ENCODE measurements around the gene KIRREL1. TPM values are rescaled to one million over a fixed set of nuclear protein-coding genes. Genes with fewer than 3 reads are reported as not detected.

KIRREL1 gene
- total and polyA plus RNA-seq, 5 donors from 2014 or later = not detected

DNA sequence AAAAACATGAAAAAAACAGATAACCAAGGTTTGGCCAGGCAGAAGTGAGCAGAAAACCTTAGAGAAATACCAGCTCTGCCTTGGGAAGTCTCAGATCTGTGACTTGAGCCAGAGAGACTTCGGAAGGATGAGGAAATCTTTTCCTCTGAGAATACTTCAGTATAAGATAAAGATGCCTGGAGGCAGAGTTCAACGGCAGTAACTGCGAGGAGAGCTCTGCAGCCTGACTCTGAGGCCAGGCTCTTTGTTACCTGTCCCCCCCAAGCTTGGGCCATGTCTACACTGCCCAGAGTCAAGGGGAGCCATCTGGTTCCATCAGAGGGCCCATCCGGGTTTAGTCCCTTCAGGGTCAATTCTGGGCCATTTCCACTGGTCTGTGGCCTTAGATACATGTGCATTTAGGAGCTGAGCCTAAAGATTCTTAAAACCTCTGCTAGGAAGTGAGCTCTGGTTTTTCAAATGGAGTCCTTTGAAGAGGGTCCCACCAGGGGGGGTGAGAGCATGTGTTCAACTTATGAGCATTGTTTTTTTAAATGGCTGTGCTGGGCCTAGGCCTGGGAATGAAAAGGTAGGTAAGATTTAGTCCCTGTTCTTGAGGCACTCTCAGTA lies 8.7 kb downstream of the KIRREL1 start:
- no peaks in the 10 kb centered on the region for H3K36me3 ChIP-seq (ENCODE audit: control insufficient read depth, insufficient read depth, low read length)
- no peak overlapping the region for H3K4me3 Mint-ChIP-seq
- H3K27me3 ChIP-seq (ENCODE audit: control insufficient read depth, insufficient read depth, low read length) = peaks cover 3% of the 10 kb centered on the region
- no peak overlapping the region for H3K27ac Mint-ChIP-seq
- no peak overlapping the region for H3K4me3 ChIP-seq (ENCODE audit: low read depth, low read length)
- no peak for DNase-seq
- peaks cover 0 to under 1% (median 0%) of the 10 kb centered on the region in 7 donors for H3K9me3 Mint-ChIP-seq
- no peak for ATAC-seq (ENCODE audit: low read depth in 2 of 2)
- H3K4me1 Mint-ChIP-seq = no peaks in the 10 kb centered on the region
- H3K27ac ChIP-seq (ENCODE audit: insufficient read depth, low read length, poor library complexity, severe bottlenecking) = no peak overlapping the region
- H3K27me3 Mint-ChIP-seq = peaks cover 10% of the 10 kb centered on the region
- H3K36me3 Mint-ChIP-seq = no peaks in the 10 kb centered on the region
- H3K9me3 ChIP-seq (ENCODE audit: control insufficient read depth in 2 of 2, low read length in 2 of 2) = no peaks in the 10 kb centered on the region
- H3K4me1 ChIP-seq (ENCODE audit: control insufficient read depth, insufficient read depth, low read length, poor library complexity, severe bottlenecking) = no peaks in the 10 kb centered on the region

DNA sequence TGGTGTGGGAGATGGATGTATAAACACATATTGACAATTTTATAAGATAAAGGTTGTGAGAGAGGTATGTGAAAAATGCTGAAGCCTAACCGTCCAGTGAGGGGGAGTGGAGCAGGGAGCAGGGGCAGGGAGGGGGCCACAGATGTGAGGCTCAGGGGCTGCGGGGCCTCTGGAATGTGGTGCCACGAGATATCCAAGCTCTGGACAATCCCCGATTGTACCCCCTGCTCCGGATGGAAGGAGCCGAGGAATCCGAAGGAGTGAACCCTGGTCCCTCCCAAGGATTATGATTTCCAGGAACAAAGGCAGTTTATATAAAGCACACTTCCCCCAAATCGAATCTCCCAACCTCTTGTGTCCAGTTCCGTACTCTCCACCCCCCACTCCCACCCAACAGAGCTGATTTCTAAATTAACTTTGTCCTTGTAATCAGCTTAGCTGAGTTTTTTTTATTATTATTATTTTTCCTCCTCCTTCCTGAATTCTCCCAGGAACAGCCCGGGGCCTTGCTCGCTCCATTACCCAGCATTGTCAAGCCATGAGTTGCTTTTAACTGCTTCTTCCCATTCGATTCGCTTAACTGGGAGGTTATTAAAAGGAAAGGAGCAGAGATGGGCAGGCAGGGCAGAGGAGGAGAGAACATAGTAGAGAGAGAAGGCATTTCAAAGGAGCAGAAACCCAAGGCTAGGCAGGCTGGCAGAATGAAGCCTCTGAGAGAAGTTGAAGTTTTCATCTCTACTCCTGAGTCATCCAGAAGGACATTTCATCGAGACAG lies 9.4 kb downstream of the KIRREL1 start:
- H3K27ac ChIP-seq (ENCODE audit: insufficient read depth, low read length, poor library complexity, severe bottlenecking) = no peak overlapping the region
- Mint-ChIP-seq H3K4me1 (no peaks in the 10 kb centered on the region), H3K9me3 (peaks cover 0 to 1% (median 0%) of the 10 kb centered on the region in 7 donors), H3K27ac (no peak overlapping the region), H3K4me3 (no peak overlapping the region), H3K27me3 (peaks cover 10% of the 10 kb centered on the region), H3K36me3 (no peaks in the 10 kb centered on the region)
- no peak overlapping the region for H3K4me3 ChIP-seq (ENCODE audit: low read depth, low read length)
- peaks cover 3% of the 10 kb centered on the region for H3K27me3 ChIP-seq (ENCODE audit: control insufficient read depth, insufficient read depth, low read length)
- H3K9me3 ChIP-seq (ENCODE audit: control insufficient read depth in 2 of 2, low read length in 2 of 2) = no peaks in the 10 kb centered on the region
- ATAC-seq (ENCODE audit: low read depth in 2 of 2) (no peak), DNase-seq (no peak)
- no peaks in the 10 kb centered on the region for H3K36me3 ChIP-seq (ENCODE audit: control insufficient read depth, insufficient read depth, low read length)
- no peaks in the 10 kb centered on the region for H3K4me1 ChIP-seq (ENCODE audit: control insufficient read depth, insufficient read depth, low read length, poor library complexity, severe bottlenecking)

DNA sequence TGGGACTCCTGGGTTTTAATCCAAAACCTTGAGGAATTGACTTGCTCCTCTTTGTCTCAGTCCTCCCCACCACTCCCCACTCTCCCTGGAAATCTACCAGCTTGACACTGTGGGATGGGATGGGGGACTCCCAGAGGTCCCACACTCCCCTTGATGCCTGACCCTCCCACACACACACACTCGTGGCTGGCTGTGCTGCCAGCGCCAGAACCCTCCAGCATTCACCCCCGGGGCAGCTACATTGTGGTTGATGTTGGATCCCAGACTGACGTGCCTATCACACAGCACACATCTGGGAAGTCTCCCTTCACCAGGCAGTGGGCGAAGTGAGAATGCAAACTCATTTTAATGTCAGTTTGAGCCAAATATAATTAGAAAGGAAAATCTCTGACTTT lies 10.0 kb downstream of the KIRREL1 start:
- Mint-ChIP-seq H3K27ac (no peak overlapping the region), H3K4me1 (no peaks in the 10 kb centered on the region), H3K4me3 (no peak overlapping the region), H3K27me3 (peaks cover 10% of the 10 kb centered on the region), H3K9me3 (peaks cover 0 to 1% (median 0%) of the 10 kb centered on the region in 7 donors), H3K36me3 (no peaks in the 10 kb centered on the region)
- H3K27ac ChIP-seq (ENCODE audit: insufficient read depth, low read length, poor library complexity, severe bottlenecking) = no peak overlapping the region
- no peaks in the 10 kb centered on the region for H3K36me3 ChIP-seq (ENCODE audit: control insufficient read depth, insufficient read depth, low read length)
- no peak for ATAC-seq (ENCODE audit: low read depth in 2 of 2)
- peaks cover 3% of the 10 kb centered on the region for H3K27me3 ChIP-seq (ENCODE audit: control insufficient read depth, insufficient read depth, low read length)
- H3K9me3 ChIP-seq (ENCODE audit: control insufficient read depth in 2 of 2, low read length in 2 of 2) = no peaks in the 10 kb centered on the region
- no peak for DNase-seq
- no peak overlapping the region for H3K4me3 ChIP-seq (ENCODE audit: low read depth, low read length)
- no peaks in the 10 kb centered on the region for H3K4me1 ChIP-seq (ENCODE audit: control insufficient read depth, insufficient read depth, low read length, poor library complexity, severe bottlenecking)

DNA sequence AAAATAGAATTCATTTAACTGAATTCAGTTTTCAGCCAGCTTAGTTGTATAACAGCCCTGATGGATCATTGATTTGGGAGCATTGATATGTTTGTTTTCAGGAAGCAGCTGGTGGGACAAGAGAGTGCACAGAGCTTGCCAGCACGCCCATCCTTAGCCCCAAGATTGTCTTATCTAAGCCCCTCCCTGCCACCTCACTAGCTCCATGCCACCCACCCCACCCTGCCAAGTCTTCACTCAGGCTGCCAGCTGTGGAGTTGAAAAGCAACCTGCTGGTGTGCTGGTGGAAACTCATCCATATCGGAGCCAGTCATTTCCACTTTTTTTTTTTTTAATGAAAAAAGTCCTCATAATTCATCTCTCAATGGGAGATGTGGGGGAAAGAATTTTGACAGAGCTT lies 11.8 kb downstream of the KIRREL1 start:
- no peaks in the 10 kb centered on the region for H3K4me1 ChIP-seq (ENCODE audit: control insufficient read depth, insufficient read depth, low read length, poor library complexity, severe bottlenecking)
- no peak overlapping the region for H3K4me3 ChIP-seq (ENCODE audit: low read depth, low read length)
- no peaks in the 10 kb centered on the region for H3K36me3 ChIP-seq (ENCODE audit: control insufficient read depth, insufficient read depth, low read length)
- H3K4me1 Mint-ChIP-seq = no peaks in the 10 kb centered on the region
- H3K36me3 Mint-ChIP-seq = no peaks in the 10 kb centered on the region
- peaks cover 10% of the 10 kb centered on the region for H3K27me3 Mint-ChIP-seq
- DNase-seq (no peak), ATAC-seq (ENCODE audit: low read depth in 2 of 2) (no peak)
- peaks cover 0 to 1% (median 0%) of the 10 kb centered on the region in 7 donors for H3K9me3 Mint-ChIP-seq
- H3K9me3 ChIP-seq (ENCODE audit: control insufficient read depth in 2 of 2, low read length in 2 of 2) = no peaks in the 10 kb centered on the region
- H3K27me3 ChIP-seq (ENCODE audit: control insufficient read depth, insufficient read depth, low read length) = peaks cover 1% of the 10 kb centered on the region
- no peak overlapping the region for H3K27ac ChIP-seq (ENCODE audit: insufficient read depth, low read length, poor library complexity, severe bottlenecking)
- H3K4me3 Mint-ChIP-seq = no peak overlapping the region
- no peak overlapping the region for H3K27ac Mint-ChIP-seq

DNA sequence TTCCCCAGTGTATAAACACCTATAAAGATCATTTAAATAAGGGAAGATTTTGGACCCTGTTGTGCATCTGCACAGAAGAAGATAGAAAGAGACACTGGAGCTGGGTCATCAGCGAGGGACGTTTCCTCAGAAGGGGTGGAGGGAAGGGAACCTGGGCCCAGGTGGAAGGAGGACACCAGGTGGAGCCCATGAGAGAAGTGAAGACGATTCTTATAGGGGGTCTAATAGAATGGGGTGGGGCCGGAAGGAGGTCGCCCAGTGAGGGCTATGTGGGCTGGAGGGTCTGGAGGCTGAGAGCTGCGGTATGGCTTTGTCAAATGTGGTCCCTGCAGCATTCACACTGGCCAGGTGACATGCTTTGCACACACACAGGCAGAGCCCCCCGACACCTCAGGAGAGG lies 13.7 kb downstream of the KIRREL1 start:
- H3K9me3 ChIP-seq (ENCODE audit: control insufficient read depth in 2 of 2, low read length in 2 of 2) = no peaks in the 10 kb centered on the region
- ATAC-seq (ENCODE audit: low read depth in 2 of 2) (no peak), DNase-seq (no peak)
- H3K36me3 Mint-ChIP-seq = no peaks in the 10 kb centered on the region
- no peak overlapping the region for H3K4me3 Mint-ChIP-seq
- H3K4me1 Mint-ChIP-seq = no peaks in the 10 kb centered on the region
- H3K27me3 ChIP-seq (ENCODE audit: control insufficient read depth, insufficient read depth, low read length) = no peaks in the 10 kb centered on the region
- H3K27ac ChIP-seq (ENCODE audit: insufficient read depth, low read length, poor library complexity, severe bottlenecking) = no peak overlapping the region
- H3K4me1 ChIP-seq (ENCODE audit: control insufficient read depth, insufficient read depth, low read length, poor library complexity, severe bottlenecking) = no peaks in the 10 kb centered on the region
- no peak overlapping the region for H3K27ac Mint-ChIP-seq
- H3K9me3 Mint-ChIP-seq = peaks cover 0 to 1% (median 0%) of the 10 kb centered on the region in 7 donors
- H3K4me3 ChIP-seq (ENCODE audit: low read depth, low read length) = no peak overlapping the region
- no peaks in the 10 kb centered on the region for H3K36me3 ChIP-seq (ENCODE audit: control insufficient read depth, insufficient read depth, low read length)
- peaks cover 10% of the 10 kb centered on the region for H3K27me3 Mint-ChIP-seq

DNA sequence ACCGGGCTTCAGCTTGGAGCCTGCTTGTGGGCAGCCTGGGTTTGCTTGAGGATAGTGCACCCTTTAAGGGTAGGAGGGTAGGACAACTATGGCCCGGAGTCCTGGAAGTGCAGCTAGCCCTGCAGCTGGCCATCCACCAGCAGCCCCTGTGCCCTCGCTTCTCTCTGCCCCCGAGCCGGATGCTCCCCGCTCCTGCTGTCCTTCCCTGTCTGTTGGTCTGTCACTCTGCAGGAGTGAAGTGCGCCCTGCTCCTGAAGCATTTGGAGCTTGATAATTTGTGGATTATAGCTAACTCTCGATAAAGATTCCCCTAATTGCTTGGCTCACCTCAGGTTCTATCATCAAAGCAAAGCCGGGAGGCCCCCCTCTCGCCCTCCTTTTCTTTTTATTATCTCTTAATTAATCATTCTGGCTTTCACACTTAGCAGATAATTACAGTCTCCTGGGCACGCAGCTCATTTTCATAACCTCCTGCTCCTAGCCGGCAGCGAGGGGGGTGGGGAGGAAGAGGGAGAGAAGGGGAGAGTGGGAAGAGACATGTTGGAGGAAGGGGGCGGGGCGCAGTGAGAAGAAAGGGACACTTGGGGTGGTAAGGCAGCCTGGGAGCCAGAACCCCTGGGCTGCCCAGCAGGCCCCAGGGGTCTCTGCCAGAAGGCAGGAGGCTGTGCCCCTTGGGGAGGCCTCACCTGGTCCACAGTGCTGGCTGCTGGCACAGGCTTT lies 14.4 kb downstream of the KIRREL1 start:
- Mint-ChIP-seq H3K4me1 (no peaks in the 10 kb centered on the region), H3K9me3 (peaks cover 0 to 1% (median 0%) of the 10 kb centered on the region in 7 donors), H3K36me3 (no peaks in the 10 kb centered on the region), H3K27ac (no peak overlapping the region), H3K27me3 (peaks cover 13% of the 10 kb centered on the region), H3K4me3 (no peak overlapping the region)
- DNase-seq = no peak
- H3K4me3 ChIP-seq (ENCODE audit: low read depth, low read length) = no peak overlapping the region
- no peaks in the 10 kb centered on the region for H3K36me3 ChIP-seq (ENCODE audit: control insufficient read depth, insufficient read depth, low read length)
- no peaks in the 10 kb centered on the region for H3K9me3 ChIP-seq (ENCODE audit: control insufficient read depth in 2 of 2, low read length in 2 of 2)
- H3K27ac ChIP-seq (ENCODE audit: insufficient read depth, low read length, poor library complexity, severe bottlenecking) = no peak overlapping the region
- no peaks in the 10 kb centered on the region for H3K4me1 ChIP-seq (ENCODE audit: control insufficient read depth, insufficient read depth, low read length, poor library complexity, severe bottlenecking)
- H3K27me3 ChIP-seq (ENCODE audit: control insufficient read depth, insufficient read depth, low read length) = no peaks in the 10 kb centered on the region
- ATAC-seq (ENCODE audit: low read depth in 2 of 2) = no peak

DNA sequence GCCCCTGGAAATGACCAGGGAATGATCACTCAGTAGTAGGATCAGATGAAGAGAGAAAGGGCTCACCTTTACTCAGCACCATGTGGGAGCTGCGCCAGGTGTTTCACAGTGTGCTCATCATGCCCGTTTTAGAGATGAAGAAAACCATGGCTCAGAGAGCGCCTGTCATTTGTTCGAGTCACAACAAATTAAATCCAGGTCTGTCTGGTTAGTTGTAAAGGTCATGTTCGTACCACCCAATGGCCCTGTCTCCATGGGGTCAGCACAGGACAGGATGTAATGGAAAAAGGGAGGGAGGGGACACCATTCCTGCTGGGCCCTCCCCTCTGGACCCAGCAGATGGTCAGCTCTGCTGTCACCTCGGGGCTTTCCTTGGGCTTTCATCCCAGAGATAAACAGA lies 15.2 kb downstream of the KIRREL1 start:
- no peaks in the 10 kb centered on the region for H3K4me1 Mint-ChIP-seq
- peaks cover 0 to 1% (median 0%) of the 10 kb centered on the region in 7 donors for H3K9me3 Mint-ChIP-seq
- no peak overlapping the region for H3K27ac Mint-ChIP-seq
- peaks cover 4% of the 10 kb centered on the region for H3K36me3 Mint-ChIP-seq
- Histone ChIP-seq H3K4me1 (ENCODE audit: control insufficient read depth, insufficient read depth, low read length, poor library complexity, severe bottlenecking) (no peaks in the 10 kb centered on the region), H3K27ac (ENCODE audit: insufficient read depth, low read length, poor library complexity, severe bottlenecking) (no peak overlapping the region), H3K4me3 (ENCODE audit: low read depth, low read length) (no peak overlapping the region), H3K9me3 (ENCODE audit: control insufficient read depth in 2 of 2, low read length in 2 of 2) (no peaks in the 10 kb centered on the region), H3K36me3 (ENCODE audit: control insufficient read depth, insufficient read depth, low read length) (no peaks in the 10 kb centered on the region), H3K27me3 (ENCODE audit: control insufficient read depth, insufficient read depth, low read length) (no peaks in the 10 kb centered on the region)
- no peak for ATAC-seq (ENCODE audit: low read depth in 2 of 2)
- H3K4me3 Mint-ChIP-seq = no peak overlapping the region
- H3K27me3 Mint-ChIP-seq = peaks cover 15% of the 10 kb centered on the region
- no peak for DNase-seq

Measured in CD4-positive, CD25-positive, alpha-beta regulatory T cell (primary cell).